ENCODE measurements around the gene TREX2.

DNA sequence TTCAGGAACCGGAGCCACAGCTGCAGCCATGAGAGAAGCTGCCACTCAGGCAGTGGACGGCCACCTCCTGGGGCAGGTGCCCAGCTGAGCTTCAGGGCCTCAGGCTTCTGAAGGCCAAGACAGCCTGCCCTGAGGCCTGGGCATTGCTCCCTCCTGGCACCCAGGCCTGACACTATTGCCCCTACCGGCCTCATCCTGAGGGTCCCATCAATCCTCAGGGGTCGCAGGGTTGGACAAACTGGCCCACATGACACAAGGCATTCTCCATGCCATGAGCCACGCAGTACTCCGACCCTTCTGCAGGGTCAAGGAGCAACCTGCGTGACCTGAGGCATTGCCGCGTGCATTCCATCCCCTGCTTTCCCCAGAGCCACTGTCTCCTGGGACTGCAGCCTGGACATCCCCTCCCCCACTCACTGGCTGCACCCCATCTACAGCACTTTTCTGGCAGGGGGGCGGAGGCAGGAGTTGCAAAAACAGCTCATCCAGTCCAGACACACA is 37.6 kb downstream of the TREX2 start:
- TF ChIP-seq, protein P1, sequence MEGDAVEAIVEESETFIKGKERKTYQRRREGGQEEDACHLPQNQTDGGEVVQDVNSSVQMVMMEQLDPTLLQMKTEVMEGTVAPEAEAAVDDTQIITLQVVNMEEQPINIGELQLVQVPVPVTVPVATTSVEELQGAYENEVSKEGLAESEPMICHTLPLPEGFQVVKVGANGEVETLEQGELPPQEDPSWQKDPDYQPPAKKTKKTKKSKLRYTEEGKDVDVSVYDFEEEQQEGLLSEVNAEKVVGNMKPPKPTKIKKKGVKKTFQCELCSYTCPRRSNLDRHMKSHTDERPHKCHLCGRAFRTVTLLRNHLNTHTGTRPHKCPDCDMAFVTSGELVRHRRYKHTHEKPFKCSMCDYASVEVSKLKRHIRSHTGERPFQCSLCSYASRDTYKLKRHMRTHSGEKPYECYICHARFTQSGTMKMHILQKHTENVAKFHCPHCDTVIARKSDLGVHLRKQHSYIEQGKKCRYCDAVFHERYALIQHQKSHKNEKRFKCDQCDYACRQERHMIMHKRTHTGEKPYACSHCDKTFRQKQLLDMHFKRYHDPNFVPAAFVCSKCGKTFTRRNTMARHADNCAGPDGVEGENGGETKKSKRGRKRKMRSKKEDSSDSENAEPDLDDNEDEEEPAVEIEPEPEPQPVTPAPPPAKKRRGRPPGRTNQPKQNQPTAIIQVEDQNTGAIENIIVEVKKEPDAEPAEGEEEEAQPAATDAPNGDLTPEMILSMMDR (IDR thresholded peaks at IDR 0.05), result no peak
- TF ChIP-seq POLR2AphosphoS5 (IDR thresholded peaks at IDR 0.05), result no peak
- TF ChIP-seq POLR2A (IDR thresholded peaks at IDR 0.05), result no peak

Data from breast epithelium (tissue), 3 donors.